NCI-H345 treated with DMSO at 0.1 percent for 48 hours (cell line): Measurements from ENCODE around the gene NOTCH2.

ENCODE experiments used
- DNase-seq: peaks from one replicate; lab custom pipeline; 2025; ENCODE audit not compliant: unreplicated experiment; lab: John Stamatoyannopoulos, UW

The NOTCH2 gene

GRCh38 chr1:119882132-119883049, 187.1 kb downstream of the NOTCH2 start:
- DNase-seq: no peak

DNA sequence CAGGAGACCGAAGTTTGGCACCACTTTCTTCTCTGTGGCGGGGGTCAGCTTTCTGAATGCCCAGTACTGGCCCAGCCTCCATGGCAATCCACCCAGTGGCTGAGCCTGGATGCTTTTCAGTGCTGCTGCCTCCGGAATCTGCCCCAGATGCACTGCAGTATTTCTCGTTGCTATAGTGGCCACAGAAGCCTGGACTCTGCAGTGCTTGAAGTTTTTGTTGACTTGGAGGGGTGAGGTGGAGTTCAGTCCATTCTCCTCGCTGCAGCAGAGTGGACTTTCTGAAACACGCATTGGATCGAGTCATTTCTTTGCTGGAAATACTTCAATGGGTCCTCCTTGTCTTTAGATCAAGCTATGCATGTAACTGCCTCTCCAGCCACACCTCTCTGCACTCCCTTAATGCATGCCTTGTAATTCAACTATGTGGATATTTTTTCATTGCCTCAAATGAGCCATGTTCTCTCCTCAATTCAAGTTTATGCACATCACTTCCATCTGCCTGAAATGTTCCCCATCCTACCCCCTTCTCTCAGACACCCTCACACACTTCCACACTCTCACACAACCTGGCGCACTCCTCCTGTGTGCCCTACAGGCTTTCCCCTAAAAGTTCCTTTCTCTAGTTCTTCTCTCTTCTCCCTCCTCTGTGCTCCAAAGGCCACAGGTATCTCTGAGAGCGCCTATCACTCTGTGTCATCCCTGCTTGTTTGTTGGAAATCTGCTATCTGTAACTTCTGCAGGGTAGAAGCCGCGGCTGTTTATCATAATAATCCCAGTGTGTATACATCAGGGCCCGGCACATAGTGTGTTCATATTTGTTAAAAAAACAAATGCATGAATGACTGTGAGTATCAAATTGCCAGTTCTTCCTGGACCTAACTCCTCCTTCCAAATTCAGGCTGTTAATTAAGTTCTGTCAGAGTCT, 189.7 kb downstream of the NOTCH2 start:
- DNase-seq: no peak

DNA sequence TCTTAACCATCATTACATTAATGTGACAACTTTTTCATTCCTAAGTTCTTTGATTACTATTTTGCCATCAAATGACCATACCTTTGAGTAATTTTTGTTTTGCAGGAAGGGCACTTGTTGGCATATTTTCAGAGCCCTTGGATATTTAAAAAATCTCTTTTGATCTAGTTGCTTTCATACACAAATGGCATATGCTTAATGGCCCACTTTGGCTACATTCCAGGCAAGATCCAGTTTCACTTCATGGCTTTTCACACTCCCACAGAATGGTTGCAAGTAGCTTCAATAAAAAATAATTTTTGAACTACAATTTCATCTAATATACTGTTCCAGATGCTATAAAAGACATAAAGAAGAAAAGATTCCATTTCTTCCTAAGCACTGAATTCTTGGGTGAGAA, 191.3 kb downstream of the NOTCH2 start:
- DNase-seq: peak; percentile 33

DNA sequence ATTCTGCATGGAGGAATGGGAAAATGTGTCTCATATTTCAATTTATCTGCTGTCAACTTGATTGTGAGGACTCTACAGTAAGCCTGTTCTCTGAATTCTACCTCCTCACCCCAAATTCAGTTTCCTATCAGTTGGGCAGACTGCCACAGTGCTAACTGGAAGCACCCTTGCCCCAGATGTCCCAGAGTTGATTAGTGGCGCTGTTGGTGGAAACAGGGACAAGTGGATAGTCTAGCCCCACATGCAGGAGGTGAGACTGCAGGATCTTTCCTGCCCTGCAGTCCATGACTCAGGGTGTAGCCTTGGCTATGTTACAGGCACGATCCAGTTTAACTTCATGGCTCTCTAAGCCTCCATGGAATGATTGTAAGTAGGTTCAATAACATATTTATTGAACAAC, 195.3 kb downstream of the NOTCH2 start:
- no peak for DNase-seq

DNA sequence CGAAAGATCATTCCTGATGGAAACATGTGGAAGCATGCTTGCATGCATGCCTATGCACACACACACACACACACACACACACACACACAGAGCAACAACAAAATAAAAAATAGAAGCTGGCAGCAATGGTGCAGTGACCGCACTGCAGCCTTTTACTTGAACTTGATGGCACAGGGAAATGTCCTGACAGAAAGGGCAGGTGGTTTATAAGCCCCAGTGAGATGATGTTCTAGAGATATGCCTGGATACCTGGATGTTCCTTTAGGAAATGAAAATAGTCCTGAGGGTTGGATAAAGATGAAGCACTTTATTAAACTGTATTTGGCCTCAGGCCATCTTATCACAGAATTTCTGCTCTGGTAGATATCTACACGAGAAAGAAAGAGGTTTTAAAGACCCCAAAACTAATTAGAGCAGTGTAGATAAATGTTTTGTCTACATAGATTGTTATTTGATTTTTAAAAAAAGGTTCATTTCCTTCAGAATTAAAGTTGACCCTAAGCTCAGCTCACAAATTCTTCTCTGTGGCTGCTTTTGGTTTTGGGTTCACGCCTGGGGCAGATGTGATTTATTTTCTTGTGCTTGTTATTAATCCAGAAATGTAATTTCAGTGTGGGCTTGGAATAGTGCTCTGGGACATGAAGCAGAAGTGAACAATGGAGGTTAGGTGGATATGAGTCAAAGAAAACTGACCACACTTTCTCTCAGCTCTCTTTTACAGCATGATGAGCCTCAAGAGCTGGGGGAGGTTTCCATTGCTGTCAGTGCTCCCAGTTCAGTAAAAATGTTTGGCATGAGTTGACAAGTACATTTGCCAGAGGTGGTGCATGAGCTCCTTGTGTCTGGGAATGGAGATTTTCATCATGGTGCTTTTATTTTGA, 196.1 kb downstream of the NOTCH2 start:
- DNase-seq: no peak

DNA sequence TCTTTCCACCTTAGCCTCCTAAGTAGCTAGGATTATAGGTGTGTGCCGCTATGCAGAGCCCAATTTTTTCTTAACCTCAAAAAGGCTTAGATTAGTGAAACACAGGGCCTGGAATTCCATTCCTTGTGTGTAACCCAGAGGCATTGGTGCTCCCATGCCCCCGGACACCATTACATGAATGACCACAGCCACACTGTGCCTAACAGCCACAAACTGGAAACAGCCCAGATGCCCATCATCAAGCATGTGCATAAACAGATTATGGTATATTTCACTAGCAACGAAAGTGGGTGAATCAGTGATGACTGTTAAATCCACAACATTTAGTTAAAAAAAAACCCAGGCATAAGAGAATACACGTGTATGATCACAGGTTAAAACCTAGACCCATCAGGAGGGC, 197.6 kb downstream of the NOTCH2 start:
- no peak for DNase-seq

DNA sequence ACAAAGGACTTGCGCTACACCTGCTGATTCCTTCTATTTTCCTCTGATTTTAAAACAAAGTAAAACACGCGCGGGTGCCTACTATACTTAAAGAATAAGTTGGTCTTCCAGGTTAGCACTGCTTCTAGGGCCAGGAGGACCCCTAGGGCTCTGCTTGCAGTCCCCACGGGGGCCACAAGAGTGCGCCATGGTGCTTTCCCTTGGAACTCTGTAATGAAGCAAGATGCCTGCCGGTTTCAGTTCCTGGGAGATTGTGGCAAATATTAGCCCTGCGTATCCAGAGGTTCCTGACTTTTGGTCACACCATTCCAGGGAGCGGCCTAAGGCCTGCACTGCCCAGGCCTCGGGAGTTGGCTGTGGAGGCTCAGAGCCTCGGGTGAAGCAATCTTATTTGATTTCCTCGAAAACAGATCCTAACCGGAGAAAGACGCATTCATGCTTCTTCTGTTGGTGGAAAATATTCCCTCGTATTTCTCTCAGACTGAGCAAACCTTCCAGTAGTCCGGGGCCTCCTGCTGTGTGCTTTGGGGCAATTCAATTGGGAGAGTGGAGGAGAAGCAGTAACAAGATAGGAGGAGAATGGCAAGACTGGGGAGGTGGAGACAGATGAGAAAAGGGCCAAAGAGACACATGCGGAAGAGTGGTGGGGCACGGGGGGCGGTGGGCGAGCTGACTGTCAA, 198.4 kb downstream of the NOTCH2 start:
- peak; percentile 68 for DNase-seq

DNA sequence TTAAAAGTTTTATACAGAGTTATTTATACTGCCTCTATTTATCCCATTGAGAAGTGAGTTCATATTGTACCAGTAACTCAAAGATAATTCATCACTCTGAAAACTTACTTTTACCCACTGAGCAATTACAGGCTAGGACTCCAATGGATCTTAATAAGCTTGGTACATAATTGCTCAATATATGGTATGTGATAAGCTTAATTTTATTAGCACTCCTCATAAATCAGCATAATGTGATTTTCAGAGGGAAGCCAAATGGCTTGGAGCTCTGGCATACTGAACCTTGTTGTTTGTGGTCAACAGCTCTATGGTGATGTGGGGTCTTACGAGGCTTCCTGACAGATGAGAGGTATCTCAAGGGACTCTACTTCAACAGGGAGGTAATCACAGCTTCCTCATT, 199.5 kb downstream of the NOTCH2 start:
- DNase-seq: no peak

DNA sequence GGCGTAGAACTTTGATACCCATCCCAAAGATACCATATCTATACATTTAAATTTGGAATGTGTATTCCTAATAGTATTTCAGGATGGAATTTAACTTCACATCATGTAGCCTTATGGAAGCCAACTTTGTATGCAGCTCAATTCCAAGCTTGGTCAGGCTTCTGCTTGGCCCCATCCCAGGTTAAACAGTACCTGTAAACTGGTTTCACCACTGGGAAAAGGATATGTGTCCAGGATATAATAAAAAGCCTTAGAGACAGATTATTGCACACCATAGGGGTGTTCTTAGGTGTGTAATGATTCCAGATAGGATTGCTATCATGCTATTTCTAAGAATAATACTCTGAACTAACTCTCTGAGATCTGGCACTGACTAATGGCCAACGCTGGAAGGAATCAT, 201.3 kb downstream of the NOTCH2 start:
- DNase-seq: no peak

GRCh38 chr1:119866451-119866850, 203.0 kb downstream of the NOTCH2 start:
- DNase-seq: no peak

DNA sequence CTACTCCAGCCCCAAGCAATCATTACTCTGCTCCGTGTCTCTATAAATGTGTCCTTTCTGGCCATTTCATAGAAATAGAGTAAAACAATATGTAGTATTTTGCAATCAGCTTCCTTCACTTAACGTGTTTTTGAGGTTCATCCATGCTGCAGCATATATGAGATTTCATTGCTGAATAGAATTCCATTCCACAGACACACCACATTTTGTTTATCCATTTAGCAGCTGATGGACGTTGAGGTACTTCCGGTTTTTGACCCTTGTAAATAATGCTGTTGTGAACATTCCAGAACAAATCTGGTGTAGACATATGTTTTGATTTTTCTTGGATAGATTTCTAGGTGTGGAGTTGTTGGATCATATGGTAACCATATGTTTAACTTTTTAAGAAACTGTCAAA, 203.8 kb downstream of the NOTCH2 start:
- DNase-seq: no peak

GRCh38 chr1:119862276-119862675, 207.2 kb downstream of the NOTCH2 start:
- DNase-seq: no peak
